GM12874 (cell line): ENCODE data around the gene ZBED6.

Experiments
- CTCF ChIP-seq: IDR thresholded peaks from 2 replicates; pipeline ENCODE4 v1.5.1; 2011; ENCODE audit warnings: low read depth, mild to moderate bottlenecking, control low read depth, low read length, moderate library complexity; ENCODE audit not compliant: insufficient read depth

ZBED6 gene

DNA sequence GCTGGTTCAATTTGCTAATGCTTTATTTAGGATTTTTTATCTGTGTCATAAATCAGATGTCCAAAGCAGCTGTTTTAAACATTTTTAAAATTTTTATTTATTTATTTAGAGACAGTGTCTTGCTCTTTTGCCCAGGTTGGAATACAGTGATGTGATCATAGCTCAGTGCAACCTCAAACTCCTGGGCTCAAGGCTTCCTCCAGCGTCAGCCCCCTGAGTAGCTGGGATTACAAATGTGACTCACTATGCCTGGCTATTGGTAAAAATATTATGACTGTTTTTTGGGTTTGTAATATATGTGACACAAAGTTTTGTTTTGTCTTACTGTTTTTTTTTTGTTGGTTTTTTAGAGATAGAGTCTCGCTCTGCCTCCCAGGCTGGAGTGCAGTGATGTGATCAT lies 11.8 kb downstream of the ZBED6 start:
- TF ChIP-seq CTCF, result no peak

GRCh38 chr1:203813581-203814341 lies 18.3 kb downstream of the ZBED6 start:
- no peak for TF ChIP-seq CTCF

- no peak for TF ChIP-seq CTCF
Measured at GRCh38 chr1:203818399-203818798, 23.0 kb downstream of the ZBED6 start.

DNA sequence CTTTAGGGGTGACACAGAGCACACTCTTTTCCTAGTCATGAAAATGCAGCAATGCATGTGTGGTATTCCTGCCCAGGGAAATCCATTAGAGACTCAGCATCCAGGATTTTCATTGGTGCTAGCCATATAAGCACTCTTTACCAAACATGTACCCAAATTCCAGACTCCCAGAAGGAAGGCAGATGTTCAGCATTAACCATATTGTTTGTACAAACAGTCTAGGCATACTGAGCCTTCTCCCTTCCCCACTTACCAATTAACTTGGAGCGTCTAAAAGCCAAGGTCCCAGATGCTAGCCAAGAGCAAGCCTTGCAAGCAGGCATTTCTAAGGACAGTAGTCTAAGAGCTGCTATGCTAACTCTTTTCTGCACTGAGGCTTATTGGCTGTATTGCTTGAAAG lies 27.9 kb downstream of the ZBED6 start:
- TF ChIP-seq CTCF, result no peak

- no peak for TF ChIP-seq CTCF
Measured at GRCh38 chr1:203826175-203826574, 30.8 kb downstream of the ZBED6 start.

DNA sequence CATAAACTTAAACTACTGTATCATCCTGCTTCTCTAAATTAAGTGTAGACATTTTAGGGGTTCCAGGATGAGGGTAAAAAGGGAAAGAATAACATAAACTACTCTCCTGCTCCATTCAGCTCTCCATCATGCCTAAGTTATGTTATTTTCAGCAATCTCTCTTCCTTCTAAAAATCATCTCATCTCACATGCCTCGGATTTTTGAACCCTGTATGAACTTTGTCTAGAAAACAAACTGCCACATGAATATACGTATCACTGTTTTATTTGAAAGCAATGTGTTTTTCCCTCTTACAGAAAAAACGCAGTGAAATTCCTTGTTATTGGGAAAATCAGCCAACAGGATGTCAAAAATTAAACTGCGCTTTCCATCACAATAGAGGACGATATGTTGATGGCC lies 32.6 kb downstream of the ZBED6 start:
- no peak for TF ChIP-seq CTCF

- TF ChIP-seq CTCF, result no peak
Measured at GRCh38 chr1:203828503-203828902, 33.1 kb downstream of the ZBED6 start.

GRCh38 chr1:203835476-203835875 lies 40.1 kb downstream of the ZBED6 start:
- TF ChIP-seq CTCF, result no peak
